Endothelial cell of umbilical vein (primary cell): Measurements from ENCODE around the gene PLAAT3.

Source experiments
- CTCF ChIP-seq, 2 donors: IDR thresholded peaks; 1 replicate in 1 of 2; 2 replicates in 1 of 2; pipeline ENCODE4 v1.5.1; 2011; ENCODE audit warnings: low read length in 2 of 2, mild to moderate bottlenecking in 2 of 2, moderate library complexity in 2 of 2, control low read depth in 1 of 2, inconsistent platforms in 1 of 2, low read depth in 1 of 2; ENCODE audit not compliant: insufficient read depth in 1 of 2; ENCODE audit errors: extremely low read depth in 1 of 2
- EZH2 ChIP-seq: IDR thresholded peaks from 2 replicates; pipeline ENCODE4 v1.6.1; 2012; ENCODE audit warnings: borderline replicate concordance, low read depth, mild to moderate bottlenecking, moderate library complexity, low read length, inconsistent platforms; ENCODE audit not compliant: severe bottlenecking
- FOS ChIP-seq: IDR thresholded peaks from 2 replicates; pipeline ENCODE4 v1.6.1; 2011; ENCODE audit warnings: mild to moderate bottlenecking, low read length, moderate library complexity, borderline replicate concordance; ENCODE audit not compliant: insufficient read depth
- GATA2 ChIP-seq: IDR thresholded peaks from 2 replicates; pipeline ENCODE4 v1.7.0; 2011; ENCODE audit warnings: low read depth, mild to moderate bottlenecking, moderate library complexity, mixed read lengths, low read length; ENCODE audit not compliant: insufficient read length, insufficient read depth
- JUN ChIP-seq: IDR thresholded peaks from 2 replicates; pipeline ENCODE4 v1.6.1; 2011; ENCODE audit warnings: borderline replicate concordance, low read depth; ENCODE audit not compliant: insufficient read length, insufficient read depth
- MAX ChIP-seq: IDR thresholded peaks from 2 replicates; pipeline ENCODE4 v1.6.1; 2011; ENCODE audit not compliant: insufficient read depth, insufficient read length
- MYC ChIP-seq: IDR thresholded peaks from one replicate; pipeline ENCODE4 v1.6.1; 2011; ENCODE audit warnings: mild to moderate bottlenecking, low read depth, low read length
- POLR2A ChIP-seq: IDR thresholded peaks from 2 replicates; pipeline ENCODE4 v1.6.1; 2012; ENCODE audit warnings: low read depth, mild to moderate bottlenecking, control low read depth, low read length
- POLR2AphosphoS5 ChIP-seq: IDR thresholded peaks from 2 replicates; pipeline ENCODE4 v1.6.1; 2012; ENCODE audit warnings: low read depth, mild to moderate bottlenecking, control low read depth, low read length, moderate library complexity; ENCODE audit not compliant: insufficient read depth

- TF ChIP-seq CTCF (IDR thresholded peaks at IDR 0.05; ENCODE audit: extremely low read depth in 1 of 2, insufficient read depth in 1 of 2, low read depth in 1 of 2, low read length in 2 of 2) (no peak), EZH2 (no peak), MAX (no peak), POLR2AphosphoS5 (peak; percentile 21), MYC (no peak), POLR2A (no peak), GATA2 (no peak), FOS (no peak), JUN (no peak)
Observed at GRCh38 chr11:63614136-63614671, at the start of gene PLAAT3.
